Measurements from ENCODE around the gene SORBS2.

GRCh38 chr4:185830263-185830994 lies 18.4 kb upstream of the SORBS2 start:
- TF ChIP-seq, protein P1, sequence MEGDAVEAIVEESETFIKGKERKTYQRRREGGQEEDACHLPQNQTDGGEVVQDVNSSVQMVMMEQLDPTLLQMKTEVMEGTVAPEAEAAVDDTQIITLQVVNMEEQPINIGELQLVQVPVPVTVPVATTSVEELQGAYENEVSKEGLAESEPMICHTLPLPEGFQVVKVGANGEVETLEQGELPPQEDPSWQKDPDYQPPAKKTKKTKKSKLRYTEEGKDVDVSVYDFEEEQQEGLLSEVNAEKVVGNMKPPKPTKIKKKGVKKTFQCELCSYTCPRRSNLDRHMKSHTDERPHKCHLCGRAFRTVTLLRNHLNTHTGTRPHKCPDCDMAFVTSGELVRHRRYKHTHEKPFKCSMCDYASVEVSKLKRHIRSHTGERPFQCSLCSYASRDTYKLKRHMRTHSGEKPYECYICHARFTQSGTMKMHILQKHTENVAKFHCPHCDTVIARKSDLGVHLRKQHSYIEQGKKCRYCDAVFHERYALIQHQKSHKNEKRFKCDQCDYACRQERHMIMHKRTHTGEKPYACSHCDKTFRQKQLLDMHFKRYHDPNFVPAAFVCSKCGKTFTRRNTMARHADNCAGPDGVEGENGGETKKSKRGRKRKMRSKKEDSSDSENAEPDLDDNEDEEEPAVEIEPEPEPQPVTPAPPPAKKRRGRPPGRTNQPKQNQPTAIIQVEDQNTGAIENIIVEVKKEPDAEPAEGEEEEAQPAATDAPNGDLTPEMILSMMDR (IDR thresholded peaks at IDR 0.05): no peak
- TF ChIP-seq POLR2AphosphoS5 (IDR thresholded peaks at IDR 0.05) (no peak), EP300 (IDR thresholded peaks at IDR 0.05) (no peak)

Measured in gastroesophageal sphincter (tissue), 3 donors.